ENCODE results near the gene ZBTB7C.

The ZBTB7C gene

GRCh38 chr18:48236822-48237221 is 172.4 kb downstream of the ZBTB7C start:
- Histone ChIP-seq H3K9me3 (ENCODE audit: control insufficient read depth, insufficient read depth, low read depth, low read length) (no peaks in the 10 kb centered on the region), H3K4me3 (ENCODE audit: low read depth, low read length) (no peak overlapping the region), H3K27ac (ENCODE audit: extremely low read depth, low read depth, low read length) (no peak overlapping the region), H3K4me1 (ENCODE audit: control insufficient read depth, insufficient read depth, low read length) (0 out of 2 replicates have a peak, but pooled peaks cover 4% of the 10 kb centered on the region), H3K36me3 (ENCODE audit: control insufficient read depth in 2 of 2, insufficient read depth in 1 of 2, low read length in 2 of 2) (no peaks in the 10 kb centered on the region)
- TF ChIP-seq KLF16 (tag by site-specific recombination; IDR thresholded peaks at IDR 0.05) (no peak), ZNF510 (tag by site-specific recombination; IDR thresholded peaks at IDR 0.05; ENCODE audit: insufficient replicate concordance) (no peak), ZNF621 (tag by site-specific recombination; IDR thresholded peaks at IDR 0.05) (no peak), ZFHX2 (tag by site-specific recombination; conservative IDR thresholded peaks at IDR 0.05) (no peak), PBX3 (CRISPR knock-in tag; IDR thresholded peaks at IDR 0.05) (no peak), PRDM6 (tag by site-specific recombination; IDR thresholded peaks at IDR 0.05) (no peak), ZBTB48 (tag by site-specific recombination; IDR thresholded peaks at IDR 0.05) (no peak), ZSCAN30 (tag by site-specific recombination; IDR thresholded peaks at IDR 0.05) (no peak), ZNF514 (tag by site-specific recombination; IDR thresholded peaks at IDR 0.05) (no peak), ZNF157 (tag by site-specific recombination; IDR thresholded peaks at IDR 0.05) (no peak), ZNF274 (IDR thresholded peaks at IDR 0.05; ENCODE audit: low read length) (no peak), ZNF274 (tag by site-specific recombination; IDR thresholded peaks at IDR 0.05; ENCODE audit: borderline replicate concordance) (no peak), ZNF658 (tag by site-specific recombination; IDR thresholded peaks at IDR 0.05) (no peak), ZFP69B (tag by site-specific recombination; IDR thresholded peaks at IDR 0.05) (no peak), BCL6B (tag by site-specific recombination; IDR thresholded peaks at IDR 0.05) (no peak), PRDM1 (tag by site-specific recombination; IDR thresholded peaks at IDR 0.05) (no peak), PRDM2 (tag by site-specific recombination; IDR thresholded peaks at IDR 0.05; ENCODE audit: borderline replicate concordance) (no peak), ZXDB (tag by site-specific recombination; IDR thresholded peaks at IDR 0.05) (no peak), ZNF629 (tag by site-specific recombination; IDR thresholded peaks at IDR 0.05) (no peak), GLIS1 (tag by site-specific recombination; IDR thresholded peaks at IDR 0.05) (no peak), KLF17 (tag by site-specific recombination; IDR thresholded peaks at IDR 0.05) (no peak)
- ChIA-PET CTCF (interaction anchor here (1.0 to 3.1 kb wide), 2 partner anchors 145 to 209 kb away, joined by 3 to 18 read pairs; no protein-coding TSS in a partner anchor), POLR2A (no interaction called here)
